COR-L47 (cell line): Measurements from ENCODE around the gene PATJ.
"Not testable (repeated sequence)": the region's sequence is repeated elsewhere in the genome, so short reads cannot be mapped to it uniquely, and the experiment has no call there.

Experiments used
- DNase-seq: peaks from one replicate; lab custom pipeline; 2025; lab: John Stamatoyannopoulos, UW

Gene PATJ

DNA sequence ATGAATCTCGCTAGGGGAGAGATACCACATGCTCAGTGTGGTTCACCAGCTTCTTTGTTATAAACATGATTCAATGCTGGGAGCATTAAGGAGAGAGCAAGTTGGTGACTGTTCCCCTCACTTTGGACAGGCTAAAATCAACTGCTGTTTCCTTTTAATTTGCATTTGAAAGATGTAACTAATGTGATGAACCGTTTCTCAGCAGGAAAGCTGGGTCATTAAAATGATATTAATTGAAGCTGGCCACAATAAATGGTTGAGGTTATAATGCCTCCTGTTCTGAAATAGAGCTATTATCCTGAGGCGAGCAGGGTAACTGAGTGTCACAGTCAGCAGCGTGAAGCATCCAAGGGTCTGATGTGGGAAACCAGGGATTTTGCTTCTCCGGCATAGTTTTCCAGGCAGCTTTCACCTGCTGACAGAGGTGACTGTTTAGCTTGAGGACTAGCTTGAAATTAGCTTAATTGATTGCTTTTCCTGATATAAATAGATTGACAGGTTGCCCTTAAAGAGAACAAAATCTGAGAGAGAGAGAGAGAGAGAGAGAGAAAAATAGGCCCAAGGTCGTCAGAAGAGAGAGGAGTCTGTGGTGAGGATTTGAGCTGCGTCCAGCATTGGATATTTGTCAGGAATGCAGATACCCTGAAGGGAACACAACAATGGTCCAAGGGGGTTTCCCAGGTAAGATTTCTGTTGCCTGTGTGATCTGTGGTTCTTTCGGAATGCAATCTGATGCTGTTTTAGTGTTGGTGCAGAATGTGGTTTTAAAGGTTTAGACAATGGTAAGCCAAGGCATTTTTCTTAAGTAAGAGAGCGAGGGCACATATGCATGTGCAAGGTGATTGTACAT lies 209.7 kb downstream of the PATJ start:
- DNase-seq: peak; percentile 5

GRCh38 chr1:61952675-61953074 lies 210.4 kb downstream of the PATJ start:
- no peak for DNase-seq

DNA sequence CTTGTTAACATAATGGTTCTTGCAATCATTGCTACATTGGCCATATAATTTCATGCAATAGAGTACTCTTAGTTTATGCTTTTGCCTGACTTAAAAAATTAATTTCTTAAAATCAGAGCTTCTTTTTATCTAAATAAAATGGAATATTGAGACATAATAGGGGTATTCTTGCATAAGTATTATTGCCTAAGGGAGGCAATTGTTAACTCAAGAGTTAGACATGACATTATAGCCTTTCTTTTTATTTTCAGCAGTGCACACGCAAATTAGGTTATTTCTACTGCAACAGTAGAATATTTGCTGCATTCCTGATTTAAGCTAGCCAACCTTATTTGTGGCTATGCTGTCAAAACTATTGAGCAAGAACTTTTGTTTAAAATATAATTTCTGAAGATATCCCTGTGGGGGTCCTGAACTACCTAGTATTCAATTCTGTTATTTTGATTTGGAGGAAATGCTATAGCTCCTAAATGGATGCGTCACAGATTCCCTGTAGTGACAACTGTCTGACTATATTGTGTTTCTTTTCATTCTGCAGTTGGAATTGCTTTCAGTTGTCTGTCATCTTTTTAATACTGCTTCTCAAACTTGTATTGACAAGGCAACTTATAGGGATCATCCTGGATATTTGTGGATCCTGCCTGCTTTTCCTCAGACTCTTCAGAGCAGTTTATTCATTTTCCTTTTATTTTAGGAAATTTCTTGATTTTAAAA lies 211.0 kb downstream of the PATJ start:
- DNase-seq: no peak

- no peak for DNase-seq
These were observed 211.5 kb downstream of the PATJ start for GRCh38 chr1:61953790-61954150.

- DNase-seq: no peak
These were observed 213.0 kb downstream of the PATJ start for GRCh38 chr1:61955261-61955660.

DNA sequence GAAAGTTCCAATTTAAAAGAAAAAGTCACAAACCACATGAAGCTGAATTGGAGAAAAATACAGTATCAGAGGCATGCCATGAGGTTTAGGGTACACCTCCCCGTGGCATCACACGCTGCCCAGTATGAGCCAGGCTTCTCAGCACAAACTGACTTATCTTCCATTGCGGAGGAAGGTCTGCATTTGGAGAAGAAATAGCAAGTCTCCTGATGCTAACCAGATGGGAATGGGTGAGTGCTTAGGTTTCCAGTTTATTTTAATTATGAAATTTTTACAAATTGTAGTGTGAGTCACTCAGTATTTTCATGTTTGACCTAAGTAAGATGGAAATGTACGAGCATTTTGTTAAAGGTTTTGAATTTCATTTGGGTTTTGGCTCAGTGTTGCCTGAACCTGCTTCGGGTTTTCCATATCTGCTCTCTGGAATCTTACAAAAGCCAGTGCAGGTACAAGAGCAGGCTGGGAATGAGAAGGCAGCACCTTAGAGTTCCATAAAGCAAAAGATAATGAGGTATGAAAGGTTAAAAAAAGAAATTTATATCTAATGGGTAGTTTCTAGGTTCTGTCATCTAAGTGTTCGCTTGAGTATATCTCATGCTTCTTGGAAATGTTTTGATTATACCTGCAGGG lies 213.9 kb downstream of the PATJ start:
- no peak for DNase-seq

GRCh38 chr1:61956784-61957183 lies 214.5 kb downstream of the PATJ start:
- DNase-seq: no peak

- no peak for DNase-seq
These were observed 218.7 kb downstream of the PATJ start for GRCh38 chr1:61961009-61961408.

GRCh38 chr1:61962631-61963030 lies 220.4 kb downstream of the PATJ start:
- DNase-seq: no peak

DNA sequence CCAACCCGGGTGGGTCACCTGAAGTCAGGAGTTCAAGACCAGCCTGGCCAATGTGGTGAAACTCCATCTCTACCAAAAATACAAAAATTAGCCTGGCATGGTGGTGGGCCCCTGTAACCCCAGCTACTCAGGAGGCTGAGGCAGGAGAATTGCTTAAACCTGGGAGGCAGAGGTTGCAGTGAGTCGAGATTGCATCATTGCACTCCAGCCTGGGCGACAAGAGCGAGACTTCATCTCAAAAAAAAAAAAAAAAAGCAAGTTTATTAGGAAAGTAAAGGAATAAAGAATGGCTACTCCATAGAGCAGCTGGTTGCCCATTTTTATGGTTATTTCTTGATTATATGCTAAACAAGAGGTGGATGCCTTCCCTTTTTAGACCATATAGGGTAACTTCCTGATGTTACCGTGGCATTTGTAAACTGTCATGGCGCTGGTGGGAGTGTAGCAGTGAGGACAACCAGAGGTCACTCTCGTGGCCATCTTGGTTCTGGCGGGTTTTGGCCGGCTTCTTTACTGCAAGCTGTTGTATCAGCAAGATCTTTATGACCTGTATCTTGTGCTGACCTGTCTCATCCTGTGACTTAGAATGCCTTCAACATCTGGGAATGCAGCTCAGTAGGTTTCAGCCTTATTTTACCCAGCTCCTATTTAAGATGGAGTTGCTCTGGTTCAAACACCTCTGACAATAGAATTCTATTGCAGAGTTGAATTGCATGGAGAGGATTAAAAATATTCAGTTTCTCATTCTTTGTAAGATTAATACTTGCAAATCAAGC lies 224.4 kb downstream of the PATJ start:
- DNase-seq: not testable (repeated sequence)

DNA sequence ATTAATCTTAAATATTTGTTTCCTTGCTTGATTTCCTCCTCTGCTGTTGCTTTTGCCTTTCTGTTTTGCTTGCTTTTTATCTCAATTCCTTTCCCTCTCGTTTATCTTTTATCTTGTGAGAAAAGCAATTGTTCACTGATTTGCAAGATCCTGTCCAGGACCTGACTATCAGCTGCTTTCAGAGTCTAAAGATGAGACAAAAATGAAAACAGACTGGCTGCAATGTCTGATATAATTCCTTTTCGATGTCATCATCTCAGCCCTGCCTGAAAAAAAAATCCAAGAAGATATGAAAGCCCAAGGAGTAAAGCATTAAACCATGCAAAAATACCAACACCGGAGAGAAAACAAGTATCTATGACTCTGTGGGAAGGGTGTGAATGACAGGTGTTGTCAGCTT lies 225.5 kb downstream of the PATJ start:
- DNase-seq: no peak

- no peak for DNase-seq
These were observed 226.6 kb downstream of the PATJ start for GRCh38 chr1:61968869-61969268.

DNA sequence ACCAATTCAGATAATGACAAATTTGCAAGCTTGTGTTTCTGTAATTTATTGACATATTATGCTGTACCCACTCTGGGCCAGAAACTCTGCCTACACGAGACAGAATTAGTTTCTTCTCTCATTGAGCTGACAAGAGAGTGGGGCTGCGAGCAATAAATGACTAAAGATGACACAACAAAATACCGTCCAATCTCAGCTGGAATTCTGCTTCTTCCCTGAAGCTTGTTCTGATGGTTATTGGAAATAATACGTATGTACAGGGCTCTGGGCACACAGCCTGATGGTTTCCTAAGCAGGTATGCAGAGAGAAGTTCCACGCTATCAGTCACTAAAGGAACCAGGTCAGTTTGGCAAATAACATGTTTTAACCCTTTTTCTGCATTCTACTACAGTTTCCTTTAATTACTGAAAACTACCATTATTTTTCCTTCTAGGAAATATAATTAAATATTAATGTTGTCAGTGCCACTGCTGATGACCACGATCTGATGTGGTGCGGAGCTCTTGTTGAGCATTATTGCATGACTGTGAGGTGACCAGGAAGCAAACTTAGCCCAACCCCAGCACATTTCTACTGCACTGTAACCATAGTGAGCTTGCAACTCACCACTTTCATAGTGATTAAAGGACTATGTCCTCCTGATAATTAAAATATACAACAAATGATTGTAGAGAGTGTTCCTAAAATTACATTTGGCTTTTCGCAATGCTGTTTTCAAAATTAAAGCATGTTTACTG lies 231.0 kb downstream of the PATJ start:
- DNase-seq: no peak

DNA sequence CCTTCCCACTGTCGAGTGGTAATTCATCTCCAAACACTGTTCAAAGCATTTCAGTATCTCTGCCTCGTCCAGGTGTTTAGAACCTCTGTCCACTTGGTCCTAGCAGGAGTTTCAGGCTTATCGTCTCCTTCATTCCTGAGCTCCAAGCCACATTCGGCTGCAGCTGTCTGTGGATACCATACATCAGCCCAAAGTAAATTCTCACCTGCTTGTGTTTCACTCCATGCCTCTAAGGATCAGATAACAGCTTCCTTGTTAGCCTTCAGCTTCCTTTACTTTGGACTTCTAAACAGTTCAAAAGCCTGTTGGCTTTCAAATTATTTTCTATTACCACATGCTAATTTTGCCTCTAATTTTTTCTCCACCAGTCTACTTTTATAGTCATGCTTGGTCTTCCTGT lies 233.4 kb downstream of the PATJ start:
- no peak for DNase-seq

DNA sequence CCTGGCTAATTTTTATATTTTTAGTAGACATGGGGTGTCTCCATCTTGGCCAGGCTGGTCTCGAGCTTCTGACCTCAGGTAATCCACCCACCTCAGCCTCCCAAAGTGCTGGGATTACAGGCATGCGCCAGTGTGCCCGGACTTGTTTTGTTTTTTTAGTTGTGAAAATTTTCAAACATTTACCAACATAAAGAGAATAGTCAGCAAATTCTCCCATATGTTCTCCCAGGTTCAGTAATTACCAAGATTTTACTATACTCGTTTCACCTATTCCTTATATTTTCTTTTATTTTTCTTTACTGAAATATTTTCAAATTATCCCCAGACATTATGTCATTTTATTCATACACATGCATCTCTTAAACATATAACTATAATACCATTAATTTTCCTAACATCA lies 234.3 kb downstream of the PATJ start:
- no peak for DNase-seq

DNA sequence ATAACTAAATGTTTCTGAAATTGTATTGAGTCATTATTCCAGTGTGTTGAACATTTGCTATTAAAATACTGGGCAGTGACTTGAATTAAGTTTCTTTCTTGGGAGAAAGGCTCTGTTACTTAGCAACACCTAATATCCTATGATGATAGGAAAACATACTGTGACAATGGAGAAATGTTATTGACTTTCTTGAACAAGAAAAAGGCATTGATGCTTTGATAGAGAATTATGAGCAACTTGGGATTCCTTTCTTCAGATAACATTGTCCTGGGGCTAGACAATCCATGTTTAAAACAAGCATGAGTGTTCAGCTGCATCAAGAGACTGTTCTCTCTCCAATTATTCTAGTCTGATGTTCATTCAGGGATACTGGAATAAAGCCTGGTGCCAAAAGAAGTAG lies 236.5 kb downstream of the PATJ start:
- DNase-seq: no peak

GRCh38 chr1:61979729-61980128 lies 237.4 kb downstream of the PATJ start:
- DNase-seq: no peak

- no peak for DNase-seq
These were observed 238.3 kb downstream of the PATJ start for GRCh38 chr1:61980561-61980960.

DNA sequence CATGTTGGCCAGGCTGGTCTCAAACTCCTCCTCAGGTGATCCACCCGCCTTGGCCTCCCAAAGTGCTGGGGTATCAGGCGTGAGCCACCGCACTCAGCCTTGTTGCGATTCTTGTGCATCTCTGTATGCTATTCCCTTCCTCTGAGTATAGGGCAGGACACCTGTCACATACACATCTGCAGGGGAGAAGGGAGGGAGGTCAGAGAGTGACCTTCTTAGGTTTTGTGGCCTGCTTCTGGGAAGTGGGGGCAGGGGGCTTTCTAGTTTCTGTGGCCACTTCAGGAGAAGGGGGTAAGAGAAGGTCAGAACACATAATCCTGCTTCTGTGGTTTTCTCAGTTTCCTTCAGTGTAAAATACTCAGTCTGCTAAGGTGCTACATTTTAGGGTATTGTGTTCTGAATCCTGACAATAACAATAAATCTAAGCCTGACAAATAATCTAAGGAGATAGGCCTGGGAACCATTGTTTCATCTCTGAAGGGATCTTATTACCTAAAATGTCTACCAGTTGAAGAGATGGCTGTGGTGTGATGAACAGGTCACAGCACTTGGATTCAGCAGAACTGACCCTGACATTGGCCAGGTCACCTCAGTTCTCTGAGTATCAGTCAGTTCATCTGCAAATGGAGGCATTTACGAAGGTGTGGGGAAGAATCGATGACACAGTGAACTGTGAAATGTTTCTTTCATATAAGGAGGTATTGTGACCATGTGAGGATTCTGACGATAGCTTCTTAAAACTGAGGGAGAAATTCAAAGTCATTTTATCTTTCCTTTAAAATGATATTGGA lies 239.8 kb downstream of the PATJ start:
- DNase-seq: no peak

DNA sequence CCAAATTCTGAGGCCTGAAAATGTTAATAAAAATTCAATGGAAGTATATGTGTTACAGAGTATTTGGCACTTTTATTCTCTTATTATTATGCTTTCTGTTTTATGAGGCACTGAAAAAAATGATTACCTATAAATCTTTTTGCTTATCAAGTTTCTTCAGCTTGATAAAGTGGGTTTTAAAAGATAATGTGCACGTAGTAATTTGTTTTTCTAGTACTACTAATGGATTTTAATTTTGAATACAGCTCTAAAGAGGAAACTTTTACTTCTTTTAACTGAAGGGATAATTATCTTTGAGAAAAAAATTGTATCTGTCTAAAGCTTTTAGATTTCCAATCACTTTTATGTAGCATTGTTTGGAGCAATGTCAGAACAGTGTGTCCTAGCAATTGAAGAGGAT lies 241.0 kb downstream of the PATJ start:
- DNase-seq: no peak

GRCh38 chr1:61992257-61992656 lies 250.0 kb downstream of the PATJ start:
- no peak for DNase-seq
